SH-SY5Y (cell line): ENCODE data around the gene INPP5A.

Experiments
- GATA2 ChIP-seq: IDR thresholded peaks from 2 replicates; pipeline ENCODE4 v1.6.1; 2011; ENCODE audit warnings: mild to moderate bottlenecking, low read depth, low read length
- GATA3 ChIP-seq: IDR thresholded peaks from 2 replicates; pipeline ENCODE4 v1.6.1; 2011; ENCODE audit warnings: low read depth, mild to moderate bottlenecking, low read length, moderate library complexity

DNA sequence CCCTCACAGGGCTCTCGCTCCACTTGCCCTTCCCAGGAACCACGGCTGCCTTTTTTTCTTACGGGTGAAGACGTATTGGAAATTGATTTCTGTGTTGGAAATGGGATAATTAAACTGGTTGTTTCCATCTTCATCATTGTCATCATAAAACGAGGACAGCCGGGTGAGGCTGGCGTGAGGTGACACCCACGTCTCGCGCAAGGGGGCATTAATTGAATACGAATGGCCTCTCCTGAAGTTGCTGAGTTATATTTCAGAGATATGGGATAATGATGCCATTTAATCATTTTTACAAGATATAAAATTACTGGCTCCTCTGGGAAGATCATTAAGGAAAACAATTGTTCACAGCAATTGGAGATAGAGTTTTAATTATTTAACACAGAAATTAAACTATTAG is 266.7 kb downstream of the INPP5A start:
- TF ChIP-seq GATA2 (no peak), GATA3 (no peak)
